K562 (cell line): ENCODE results near the gene NODAL. TPM values are rescaled to one million over a fixed set of nuclear protein-coding genes. Genes with fewer than 3 reads are reported as not detected.

ENCODE experiments used
- ARID4B ChIP-seq: sonication (generic); formaldehyde crosslinking; IDR thresholded peaks from 2 replicates; pipeline ENCODE4 v1.8.0; 2022; ENCODE audit warnings: mild to moderate bottlenecking, missing genetic modification reagents
- CHCHD3 ChIP-seq: fragments of 250-450 bp; sonication (Bioruptor Pico); IDR thresholded peaks from 2 replicates; pipeline ENCODE4 v2.1.2; 2022; ENCODE audit warnings: mild to moderate bottlenecking
- DMBX1 ChIP-seq: fragments of 250-450 bp; sonication (Bioruptor Pico); IDR thresholded peaks from 2 replicates; pipeline ENCODE4 v1.8.0; 2022; ENCODE audit warnings: inconsistent platforms, mild to moderate bottlenecking, moderate library complexity, borderline replicate concordance
- MAFK ChIP-seq: IDR thresholded peaks from 2 replicates; pipeline ENCODE4 v1.6.1; 2011; ENCODE audit warnings: low read length, improper control_type of control experiment
- MBD2 ChIP-seq: sonication (generic); IDR thresholded peaks from 2 replicates; pipeline ENCODE4 v1.6.1; 2016; ENCODE audit warnings: low read depth, borderline replicate concordance
- NR2C2 ChIP-seq, 2 experiments: fragments of 200-800 bp in 1 of 2; sonication (Bioruptor generic) in 1 of 2; sonication (generic) in 1 of 2; formaldehyde crosslinking in 1 of 2; IDR thresholded peaks; 2 replicates each; pipeline versions ENCODE4 v1.6.1 to v1.8.0; 2016 to 2022; ENCODE audit warnings: mild to moderate bottlenecking in 1 of 2, missing compliant biosample characterization in 1 of 2, missing genetic modification characterization in 1 of 2, missing genetic modification reagents in 1 of 2
- PBX2 ChIP-seq, 2 experiments: IDR thresholded peaks in 1 of 2; conservative IDR thresholded peaks in 1 of 2; 2 replicates each; pipeline ENCODE4 v1.6.1; 2016; ENCODE audit warnings: low read depth in 2 of 2, mild to moderate bottlenecking in 1 of 2, missing compliant biosample characterization in 1 of 2, missing genetic modification characterization in 1 of 2, moderate library complexity in 1 of 2
- SREBF2 ChIP-seq: sonication (generic); formaldehyde crosslinking; IDR thresholded peaks from 2 replicates; pipeline ENCODE4 v1.4.0; 2020; ENCODE audit warnings: mild to moderate bottlenecking, missing genetic modification reagents
- ZBTB7A ChIP-seq: IDR thresholded peaks from 2 replicates; pipeline ENCODE4 v1.6.1; 2011; ENCODE audit warnings: low read depth, mild to moderate bottlenecking, low read length, moderate library complexity, borderline replicate concordance; ENCODE audit not compliant: control insufficient read depth
- polyA plus RNA-seq, 8 experiments: library from polyadenylated mRNA; depleted of rRNA in 4 of 8; stranded (reverse) in 5 of 8; unstranded in 3 of 8; fragments of >200 nt; fragmentation: Nextera tagmentation in 2 of 8; fragmentation: Illumina TruSeq in 1 of 8; extraction: Ambion mirVana in 2 of 8; extraction: Trizol in 1 of 8; gene quantifications; 2 replicates each; pipeline versions ENCODE4 v1.2.1 to v1.2.3, GENCODE V29; 2011 to 2014; ENCODE audit warnings: inconsistent platforms in 1 of 8, missing spikeins in 1 of 8
- total RNA-seq, 7 experiments: library from RNA; depleted of rRNA in 6 of 7; stranded (reverse); fragments of >200 nt in 6 of 7; fragmentation: Illumina TruSeq in 2 of 7; extraction: Trizol in 2 of 7; gene quantifications; 2 replicates each; pipeline versions ENCODE4 v1.2.1 to v1.2.3, GENCODE V29; 2011 to 2021; ENCODE audit warnings: low replicate concordance in 1 of 7
- TF ChIP-seq, protein P1 (sequence below): sonication (generic); formaldehyde crosslinking; IDR thresholded peaks from 2 replicates; pipeline ENCODE4 v1.8.0; 2022; ENCODE audit warnings: missing genetic modification reagents, mild to moderate bottlenecking, moderate library complexity, borderline replicate concordance

NODAL gene
- total and polyA plus RNA-seq, 9 of the 15 experiments (the other 6 are each of a cell fraction or from before 2014, with no cell fraction given): not detected

GRCh38 chr10:70430493-70431445, 10.7 kb downstream of the NODAL start (continued):
- TF ChIP-seq, protein P1, sequence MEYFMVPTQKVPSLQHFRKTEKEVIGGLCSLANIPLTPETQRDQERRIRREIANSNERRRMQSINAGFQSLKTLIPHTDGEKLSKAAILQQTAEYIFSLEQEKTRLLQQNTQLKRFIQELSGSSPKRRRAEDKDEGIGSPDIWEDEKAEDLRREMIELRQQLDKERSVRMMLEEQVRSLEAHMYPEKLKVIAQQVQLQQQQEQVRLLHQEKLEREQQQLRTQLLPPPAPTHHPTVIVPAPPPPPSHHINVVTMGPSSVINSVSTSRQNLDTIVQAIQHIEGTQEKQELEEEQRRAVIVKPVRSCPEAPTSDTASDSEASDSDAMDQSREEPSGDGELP (CRISPR knock-in tag): 0 out of 2 replicates have a peak, but pooled peaks have one; percentile 22
- no peak for TF ChIP-seq MBD2
- no peak for TF ChIP-seq ZBTB7A
- TF ChIP-seq ARID4B (CRISPR knock-in tag): no peak
- TF ChIP-seq DMBX1 (CRISPR knock-in tag): no peak
- TF ChIP-seq SREBF2 (CRISPR knock-in tag): no peak
- no peak for TF ChIP-seq CHCHD3 (CRISPR knock-in tag)
- no peak for TF ChIP-seq PBX2 (CRISPR knock-in tag; IDR thresholded peaks at IDR 0.05; ENCODE audit: low read depth)
- peak; percentile 35; the same call in 1 of the 2 replicates for TF ChIP-seq PBX2 (tag; conservative IDR thresholded peaks at IDR 0.05; ENCODE audit: low read depth)
- TF ChIP-seq MAFK: peak; percentile 42; the same call in 1 of the 2 replicates
- 0 out of 2 replicates have a peak, but pooled peaks have one; percentile 27 for TF ChIP-seq NR2C2 (CRISPR knock-in tag; IDR thresholded peaks at IDR 0.05)
- TF ChIP-seq NR2C2 (tag; IDR thresholded peaks at IDR 0.05): no peak
